ENCODE data around the gene GSG1. TPM values are rescaled to one million over a fixed set of nuclear protein-coding genes. Genes with fewer than 3 reads are reported as not detected.

The GSG1 gene
- total RNA-seq, 1 donor from 2014 or later, result not detected

DNA sequence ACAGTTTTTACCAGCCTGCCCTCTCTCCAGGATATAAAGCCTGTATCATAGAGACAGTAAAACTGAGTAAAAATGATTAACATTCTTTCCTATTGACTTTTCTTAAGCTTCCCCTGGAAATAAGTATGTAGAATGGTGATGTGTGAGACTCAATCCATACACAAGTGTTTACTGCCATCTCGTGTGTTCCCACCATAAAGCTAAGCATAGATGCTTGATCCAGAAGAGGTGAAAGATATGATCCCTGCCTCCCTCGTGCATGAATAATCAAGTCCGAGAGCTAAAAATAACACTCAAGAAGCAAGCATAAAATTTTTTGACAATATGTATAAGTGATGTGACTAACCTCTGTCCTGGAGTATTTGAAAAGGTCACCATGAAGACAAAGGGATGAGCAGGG, 16.9 kb upstream of the GSG1 start:
- H3K4me1 Mint-ChIP-seq (ENCODE audit: unreplicated experiment), result peaks cover 22% of the 10 kb centered on the region
- TF ChIP-seq, protein P1, sequence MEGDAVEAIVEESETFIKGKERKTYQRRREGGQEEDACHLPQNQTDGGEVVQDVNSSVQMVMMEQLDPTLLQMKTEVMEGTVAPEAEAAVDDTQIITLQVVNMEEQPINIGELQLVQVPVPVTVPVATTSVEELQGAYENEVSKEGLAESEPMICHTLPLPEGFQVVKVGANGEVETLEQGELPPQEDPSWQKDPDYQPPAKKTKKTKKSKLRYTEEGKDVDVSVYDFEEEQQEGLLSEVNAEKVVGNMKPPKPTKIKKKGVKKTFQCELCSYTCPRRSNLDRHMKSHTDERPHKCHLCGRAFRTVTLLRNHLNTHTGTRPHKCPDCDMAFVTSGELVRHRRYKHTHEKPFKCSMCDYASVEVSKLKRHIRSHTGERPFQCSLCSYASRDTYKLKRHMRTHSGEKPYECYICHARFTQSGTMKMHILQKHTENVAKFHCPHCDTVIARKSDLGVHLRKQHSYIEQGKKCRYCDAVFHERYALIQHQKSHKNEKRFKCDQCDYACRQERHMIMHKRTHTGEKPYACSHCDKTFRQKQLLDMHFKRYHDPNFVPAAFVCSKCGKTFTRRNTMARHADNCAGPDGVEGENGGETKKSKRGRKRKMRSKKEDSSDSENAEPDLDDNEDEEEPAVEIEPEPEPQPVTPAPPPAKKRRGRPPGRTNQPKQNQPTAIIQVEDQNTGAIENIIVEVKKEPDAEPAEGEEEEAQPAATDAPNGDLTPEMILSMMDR (IDR thresholded peaks at IDR 0.05), result no peak
- no peak overlapping the region for H3K27ac Mint-ChIP-seq (ENCODE audit: unreplicated experiment)
- no peaks in the 10 kb centered on the region for H3K9me3 Mint-ChIP-seq (ENCODE audit: unreplicated experiment)
- no peaks in the 10 kb centered on the region for H3K27me3 Mint-ChIP-seq (ENCODE audit: unreplicated experiment)
- no peak for DNase-seq (ENCODE audit: extremely low spot score, unreplicated experiment)
- no peaks in the 10 kb centered on the region for H3K36me3 Mint-ChIP-seq (ENCODE audit: unreplicated experiment)
- H3K4me3 Mint-ChIP-seq (ENCODE audit: unreplicated experiment), result no peak overlapping the region

GRCh38 chr12:13119826-13120225, 16.4 kb upstream of the GSG1 start:
- Mint-ChIP-seq H3K9me3 (ENCODE audit: unreplicated experiment) (no peaks in the 10 kb centered on the region), H3K27me3 (ENCODE audit: unreplicated experiment) (no peaks in the 10 kb centered on the region), H3K36me3 (ENCODE audit: unreplicated experiment) (no peaks in the 10 kb centered on the region), H3K4me3 (ENCODE audit: unreplicated experiment) (no peak overlapping the region), H3K4me1 (ENCODE audit: unreplicated experiment) (peaks cover 19% of the 10 kb centered on the region), H3K27ac (ENCODE audit: unreplicated experiment) (no peak overlapping the region)
- TF ChIP-seq, protein P1 (IDR thresholded peaks at IDR 0.05), result no peak
- no peak for DNase-seq (ENCODE audit: extremely low spot score, unreplicated experiment)

DNA sequence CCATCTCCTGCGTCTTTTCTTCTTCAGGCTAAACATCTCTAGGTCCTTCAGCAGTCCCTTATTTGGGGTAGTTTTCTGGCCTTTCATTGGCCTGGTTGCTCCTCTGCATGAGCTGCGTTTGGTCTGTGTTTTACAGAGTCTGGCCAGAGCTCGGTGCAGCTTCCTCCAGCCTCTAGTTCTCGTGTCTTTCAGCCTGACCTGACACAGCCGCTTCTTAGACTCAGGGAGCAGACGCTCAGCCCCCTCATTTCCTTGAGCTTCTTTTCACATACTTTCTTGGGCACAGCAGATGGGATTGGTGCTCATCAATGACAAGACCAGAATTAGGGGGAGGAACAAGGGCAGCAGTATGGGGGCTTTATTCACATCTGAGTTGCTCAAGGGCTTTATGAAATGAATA, 13.6 kb upstream of the GSG1 start:
- Mint-ChIP-seq H3K27me3 (ENCODE audit: unreplicated experiment) (no peaks in the 10 kb centered on the region), H3K4me3 (ENCODE audit: unreplicated experiment) (no peak overlapping the region), H3K9me3 (ENCODE audit: unreplicated experiment) (no peaks in the 10 kb centered on the region), H3K4me1 (ENCODE audit: unreplicated experiment) (peaks cover 36% of the 10 kb centered on the region), H3K27ac (ENCODE audit: unreplicated experiment) (no peak overlapping the region), H3K36me3 (ENCODE audit: unreplicated experiment) (no peaks in the 10 kb centered on the region)
- TF ChIP-seq, protein P1 (IDR thresholded peaks at IDR 0.05), result no peak
- no peak for DNase-seq (ENCODE audit: extremely low spot score, unreplicated experiment)

DNA sequence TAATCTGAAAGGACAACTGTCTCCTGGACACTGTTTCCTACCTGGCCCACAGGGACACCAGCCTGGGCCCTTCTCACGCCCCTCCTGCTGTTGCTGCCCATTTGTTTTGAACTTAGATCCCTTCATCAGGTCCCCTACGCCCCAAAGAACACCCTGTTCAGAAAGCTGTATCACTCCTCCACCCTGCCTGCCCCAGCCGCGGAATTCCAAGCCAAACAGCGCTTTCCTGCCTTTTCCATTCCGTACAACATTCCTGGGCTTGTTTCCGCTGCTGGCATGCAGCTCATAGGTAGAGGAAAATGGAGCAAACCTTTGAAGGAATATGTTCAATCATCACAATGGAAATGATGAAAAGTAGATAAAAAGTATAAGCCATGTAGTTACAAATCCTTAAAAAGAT, 12.8 kb upstream of the GSG1 start:
- DNase-seq (ENCODE audit: extremely low spot score, unreplicated experiment), result no peak
- Mint-ChIP-seq H3K4me1 (ENCODE audit: unreplicated experiment) (peaks cover 36% of the 10 kb centered on the region), H3K4me3 (ENCODE audit: unreplicated experiment) (no peak overlapping the region), H3K27ac (ENCODE audit: unreplicated experiment) (no peak overlapping the region), H3K36me3 (ENCODE audit: unreplicated experiment) (no peaks in the 10 kb centered on the region), H3K9me3 (ENCODE audit: unreplicated experiment) (no peaks in the 10 kb centered on the region), H3K27me3 (ENCODE audit: unreplicated experiment) (no peaks in the 10 kb centered on the region)
- TF ChIP-seq, protein P1 (IDR thresholded peaks at IDR 0.05), result no peak

DNA sequence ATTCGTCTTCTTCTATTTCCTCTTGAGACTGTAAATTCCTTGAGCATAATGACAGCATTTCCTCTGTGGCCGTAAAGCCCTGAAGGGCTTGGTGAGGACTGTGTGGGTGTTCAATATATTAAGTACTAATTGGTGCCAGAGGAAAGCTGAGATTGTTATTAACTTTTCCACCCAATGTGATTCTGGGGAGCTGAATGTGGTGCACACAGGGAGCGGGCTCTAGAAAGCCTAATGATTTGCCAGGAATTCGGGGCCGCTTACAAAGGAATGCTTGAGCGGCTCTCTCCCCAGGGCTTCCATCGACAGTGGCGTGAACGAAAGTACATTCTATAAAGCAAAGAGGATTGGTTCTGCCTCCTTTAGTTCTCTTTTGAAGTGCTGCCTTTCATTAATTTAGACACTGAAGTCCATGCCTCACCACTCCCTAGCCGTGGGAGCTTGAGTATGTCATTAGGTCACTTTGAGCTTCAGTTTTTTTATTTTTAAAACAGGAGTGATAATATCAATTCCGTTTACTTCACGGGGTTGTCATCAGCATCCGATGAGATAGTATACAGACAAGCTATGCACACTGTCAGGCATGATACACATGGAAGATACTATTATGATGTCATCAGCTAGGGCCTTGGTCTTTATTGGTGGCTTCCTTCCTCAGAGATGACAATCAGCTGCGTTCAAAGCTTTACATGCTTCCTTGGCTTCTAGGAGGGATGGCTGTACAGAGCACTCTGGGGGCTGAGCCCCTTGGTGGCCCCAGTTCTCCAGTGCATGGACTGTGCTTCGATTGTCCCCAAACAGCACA, 11.0 kb upstream of the GSG1 start:
- Mint-ChIP-seq H3K36me3 (ENCODE audit: unreplicated experiment) (peaks cover 2% of the 10 kb centered on the region), H3K4me3 (ENCODE audit: unreplicated experiment) (peak overlapping the region; percentile 36), H3K9me3 (ENCODE audit: unreplicated experiment) (peaks cover 5% of the 10 kb centered on the region), H3K4me1 (ENCODE audit: unreplicated experiment) (peaks cover 32% of the 10 kb centered on the region), H3K27me3 (ENCODE audit: unreplicated experiment) (no peaks in the 10 kb centered on the region), H3K27ac (ENCODE audit: unreplicated experiment) (peak overlapping the region; percentile 80)
- DNase-seq (ENCODE audit: extremely low spot score, unreplicated experiment), result no peak
- TF ChIP-seq, protein P1 (IDR thresholded peaks at IDR 0.05), result no peak
